ENCODE results near the gene FAM83D.

Gene FAM83D, protein sequence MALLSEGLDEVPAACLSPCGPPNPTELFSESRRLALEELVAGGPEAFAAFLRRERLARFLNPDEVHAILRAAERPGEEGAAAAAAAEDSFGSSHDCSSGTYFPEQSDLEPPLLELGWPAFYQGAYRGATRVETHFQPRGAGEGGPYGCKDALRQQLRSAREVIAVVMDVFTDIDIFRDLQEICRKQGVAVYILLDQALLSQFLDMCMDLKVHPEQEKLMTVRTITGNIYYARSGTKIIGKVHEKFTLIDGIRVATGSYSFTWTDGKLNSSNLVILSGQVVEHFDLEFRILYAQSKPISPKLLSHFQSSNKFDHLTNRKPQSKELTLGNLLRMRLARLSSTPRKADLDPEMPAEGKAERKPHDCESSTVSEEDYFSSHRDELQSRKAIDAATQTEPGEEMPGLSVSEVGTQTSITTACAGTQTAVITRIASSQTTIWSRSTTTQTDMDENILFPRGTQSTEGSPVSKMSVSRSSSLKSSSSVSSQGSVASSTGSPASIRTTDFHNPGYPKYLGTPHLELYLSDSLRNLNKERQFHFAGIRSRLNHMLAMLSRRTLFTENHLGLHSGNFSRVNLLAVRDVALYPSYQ

DNA sequence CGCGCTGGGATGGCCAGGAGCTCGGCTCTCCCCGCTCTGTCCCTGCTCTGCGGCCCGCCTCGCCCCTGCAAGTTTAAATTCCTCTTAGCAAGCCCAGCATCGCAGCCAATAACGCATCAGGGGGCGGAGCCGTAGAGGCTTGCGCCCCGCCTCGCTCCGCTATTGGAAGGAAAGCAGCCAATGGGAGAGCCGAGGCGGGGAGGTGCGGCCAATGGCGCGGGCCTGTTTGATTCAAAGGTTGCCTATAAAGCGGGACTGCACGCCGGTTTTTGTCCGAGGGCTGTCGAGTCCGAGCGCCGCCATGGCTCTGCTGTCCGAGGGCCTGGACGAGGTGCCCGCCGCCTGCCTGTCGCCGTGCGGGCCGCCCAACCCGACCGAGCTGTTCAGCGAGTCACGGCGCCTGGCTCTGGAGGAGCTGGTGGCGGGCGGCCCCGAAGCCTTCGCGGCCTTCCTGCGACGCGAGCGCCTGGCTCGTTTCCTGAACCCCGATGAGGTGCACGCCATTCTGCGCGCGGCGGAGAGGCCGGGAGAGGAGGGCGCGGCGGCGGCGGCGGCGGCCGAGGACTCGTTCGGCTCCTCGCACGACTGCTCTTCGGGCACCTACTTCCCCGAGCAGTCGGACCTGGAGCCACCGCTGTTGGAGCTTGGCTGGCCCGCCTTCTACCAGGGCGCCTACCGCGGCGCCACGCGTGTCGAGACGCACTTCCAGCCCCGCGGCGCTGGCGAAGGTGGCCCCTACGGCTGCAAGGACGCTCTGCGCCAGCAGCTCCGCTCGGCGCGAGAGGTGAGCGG, at the start of gene FAM83D:
FAM83D (plus strand) TSS at position 276 of the 792 bp plus-strand sequence; CDS start at position 302, 26 bp downstream.
- DNase-seq (ENCODE audit: low read depth in 2 of 2): peak; percentile 94 to 96

GRCh38 chr20:38877483-38877882, 48.7 kb upstream of the FAM83D start:
- no peak for DNase-seq (ENCODE audit: low read depth in 2 of 2)

DNA sequence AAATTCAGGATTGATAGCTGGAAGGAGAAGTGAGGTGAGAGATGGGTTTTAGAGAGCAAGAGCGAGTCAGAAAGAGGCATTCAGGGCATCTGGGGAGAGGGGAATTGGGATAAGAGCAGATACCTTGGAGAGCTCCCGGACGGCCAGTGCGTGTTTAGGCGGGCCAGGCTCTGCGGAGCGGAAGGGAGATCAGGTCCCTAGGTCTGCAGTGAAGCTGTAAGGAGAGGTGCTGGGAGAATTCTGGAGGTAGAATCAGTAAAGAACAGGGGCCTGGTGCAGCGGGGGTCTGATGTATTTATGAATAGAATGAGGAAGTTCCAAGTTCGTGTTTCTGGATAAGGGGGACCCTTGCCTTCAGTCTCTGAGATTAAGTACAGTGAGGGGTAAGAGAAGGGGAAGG, 47.4 kb upstream of the FAM83D start:
- no peak for DNase-seq (ENCODE audit: low read depth in 2 of 2)

GRCh38 chr20:38880952-38881735, 45.1 kb upstream of the FAM83D start:
- DNase-seq (ENCODE audit: low read depth in 2 of 2): no peak

GRCh38 chr20:38881806-38882440, 44.3 kb upstream of the FAM83D start:
- no peak for DNase-seq (ENCODE audit: low read depth in 2 of 2)

GRCh38 chr20:38882600-38882999, 43.6 kb upstream of the FAM83D start:
- no peak for DNase-seq (ENCODE audit: low read depth in 2 of 2)

- DNase-seq (ENCODE audit: low read depth in 2 of 2): no peak
These were observed 42.9 kb upstream of the FAM83D start for GRCh38 chr20:38883081-38883980.

DNA sequence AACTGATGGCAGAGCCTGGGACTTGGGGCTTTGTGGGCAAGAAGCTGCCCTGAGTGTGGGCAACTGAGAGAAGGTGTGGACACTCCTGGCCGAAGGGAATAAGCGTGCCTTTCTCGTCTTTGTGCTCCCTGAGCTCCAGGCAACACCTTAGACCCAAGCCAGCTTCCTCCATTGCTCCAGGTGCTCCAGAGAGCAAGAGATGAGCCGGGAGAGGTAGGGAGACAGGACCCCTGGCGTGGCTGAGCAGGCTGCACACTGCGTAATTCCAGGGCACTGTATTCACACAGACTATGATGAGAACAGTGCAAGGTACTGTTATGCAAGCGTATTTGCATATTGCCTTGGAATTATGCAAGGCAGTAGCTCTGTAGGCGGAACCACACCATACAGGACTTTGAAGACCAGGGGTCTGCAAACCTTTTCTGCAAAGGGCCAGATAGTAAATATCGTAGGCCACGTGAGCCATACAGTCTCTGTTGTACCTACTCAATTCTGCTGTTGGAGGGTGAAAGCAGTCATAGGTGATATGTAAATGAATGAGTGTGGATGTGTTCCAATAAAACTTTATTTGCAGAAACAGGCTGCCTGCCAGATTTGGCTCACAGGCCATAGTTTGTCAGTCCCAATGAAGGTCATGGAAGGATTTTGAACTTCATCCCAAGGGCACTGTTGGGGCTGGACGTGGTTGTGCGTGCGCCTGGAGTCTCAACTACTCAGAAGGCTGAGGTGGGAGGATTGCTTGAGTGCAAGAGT, 42.1 kb upstream of the FAM83D start:
- DNase-seq (ENCODE audit: low read depth in 2 of 2): no peak

- DNase-seq (ENCODE audit: low read depth in 2 of 2): no peak
These were observed 40.9 kb upstream of the FAM83D start for GRCh38 chr20:38885357-38885756.

GRCh38 chr20:38888059-38888831, 38.0 kb upstream of the FAM83D start:
- no peak for DNase-seq (ENCODE audit: low read depth in 2 of 2)

DNA sequence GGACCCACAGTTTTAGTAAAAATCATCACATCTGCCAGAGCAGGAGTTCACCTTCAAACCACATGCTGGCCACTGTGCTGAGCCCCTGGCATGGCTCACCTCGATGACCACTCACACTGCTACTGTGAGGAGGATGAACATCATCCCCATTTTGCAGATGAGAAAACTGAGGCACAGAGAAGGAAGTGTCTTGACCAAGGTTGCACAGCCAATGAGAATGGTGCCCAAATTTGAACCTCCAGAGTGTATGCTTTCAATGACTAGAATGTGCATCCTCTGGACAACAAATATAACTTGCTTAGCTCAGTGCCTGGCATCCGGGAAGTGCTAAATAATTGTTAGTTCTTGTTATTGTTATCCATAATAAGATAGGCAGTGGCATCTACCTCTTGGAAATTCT, 37.2 kb upstream of the FAM83D start:
- DNase-seq (ENCODE audit: low read depth in 2 of 2): no peak

GRCh38 chr20:38889792-38890496, 36.3 kb upstream of the FAM83D start:
- no peak for DNase-seq (ENCODE audit: low read depth in 2 of 2)

DNA sequence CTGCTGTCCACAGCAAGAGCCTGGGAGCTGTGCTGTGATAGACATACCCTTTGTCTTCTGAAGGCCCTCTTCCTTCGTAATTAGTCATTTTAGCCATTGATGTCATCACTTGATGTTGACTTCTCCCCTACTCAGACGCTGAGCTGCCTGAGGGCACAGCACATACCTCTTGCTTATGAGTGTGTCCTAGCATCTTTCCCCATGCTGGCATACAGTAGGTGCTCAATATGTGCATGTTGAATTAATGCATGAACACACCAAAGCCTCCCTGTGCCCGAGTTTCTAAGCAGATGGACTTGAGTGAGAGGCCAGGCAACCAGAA, 35.8 kb upstream of the FAM83D start:
- no peak for DNase-seq (ENCODE audit: low read depth in 2 of 2)

DNA sequence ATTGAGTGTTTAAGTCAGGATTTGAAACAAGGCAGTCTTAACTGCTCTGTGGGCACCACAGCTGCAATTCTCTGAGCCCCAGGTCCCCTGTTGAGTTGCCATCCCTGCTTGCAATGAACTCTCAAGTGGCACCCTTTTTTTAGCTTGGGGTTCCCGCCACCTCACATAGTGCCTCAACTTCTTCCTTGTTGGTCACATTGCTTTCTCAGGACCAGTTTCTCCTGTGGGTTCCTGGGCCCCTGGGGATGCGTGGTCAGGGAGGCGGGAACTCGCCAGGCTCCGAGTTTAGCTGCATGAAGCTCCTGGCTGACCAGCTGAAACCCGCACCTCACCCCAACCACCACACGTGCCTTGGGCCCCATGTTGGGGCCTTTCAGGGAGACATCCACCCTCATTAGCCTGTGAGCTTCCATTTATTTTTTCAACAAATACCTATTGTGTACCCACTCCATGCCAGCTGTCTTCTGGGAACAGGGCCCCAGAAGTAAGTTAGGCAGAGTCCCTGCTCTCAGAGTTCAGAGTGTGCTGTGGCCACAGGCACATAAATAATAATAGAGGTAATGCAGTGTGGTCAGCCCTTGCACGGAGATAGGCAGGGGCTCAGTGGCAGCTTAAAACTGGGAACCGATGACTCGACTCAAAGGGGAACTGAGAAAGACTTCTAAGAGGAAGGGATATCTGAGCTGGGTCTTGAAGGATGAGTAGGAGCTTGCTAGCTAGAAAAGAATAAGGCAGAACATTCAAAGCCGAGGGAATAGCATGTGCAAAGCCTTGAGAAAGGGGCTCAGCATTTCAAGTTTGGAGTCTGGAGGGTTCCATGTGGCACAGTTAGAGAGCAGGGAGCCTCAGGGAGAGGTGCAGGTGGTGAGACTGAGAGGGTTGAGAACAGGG, 33.9 kb upstream of the FAM83D start:
- no peak for DNase-seq (ENCODE audit: low read depth in 2 of 2)

DNA sequence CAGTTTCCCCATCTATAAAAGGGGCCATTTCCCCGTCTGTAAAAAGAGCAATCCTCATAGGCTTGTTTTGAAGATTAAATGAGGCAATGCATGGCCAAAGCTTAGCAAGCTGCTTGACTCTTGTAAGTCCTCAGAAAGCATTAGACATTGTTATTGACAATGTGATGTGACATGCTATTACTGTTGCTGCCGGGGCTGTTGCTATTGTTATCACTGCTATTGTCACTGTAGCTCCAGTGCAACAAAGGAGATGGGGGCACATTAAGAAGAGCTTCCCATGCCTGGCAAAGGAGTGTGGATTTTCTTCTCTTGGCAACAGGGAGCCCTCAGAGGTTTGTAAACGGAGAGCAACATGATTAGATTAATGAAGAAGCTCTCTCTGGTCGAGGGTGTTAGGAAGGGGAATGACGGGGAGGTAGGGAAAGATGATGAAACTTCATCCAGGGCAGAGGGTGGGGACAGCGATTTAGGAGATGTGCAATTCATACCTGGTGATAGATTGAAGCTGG, 33.1 kb upstream of the FAM83D start:
- DNase-seq (ENCODE audit: low read depth in 2 of 2): no peak

GRCh38 chr20:38893565-38894090, 32.6 kb upstream of the FAM83D start:
- DNase-seq (ENCODE audit: low read depth in 2 of 2): peak; percentile 59 to 75
